HEK293 (cell line): ENCODE measurements around the gene SCYL1.

Experiments used
- GLI4 ChIP-seq: fragments of 450-650 bp; formaldehyde crosslinking; IDR thresholded peaks from 2 replicates; pipeline ENCODE4 v1.5.1; 2016; ENCODE audit warnings: missing biosample characterization, missing genetic modification characterization
- HIC1 ChIP-seq: fragments of 450-650 bp; formaldehyde crosslinking; IDR thresholded peaks from 2 replicates; pipeline ENCODE4 v1.5.1; 2016; ENCODE audit warnings: missing biosample characterization, missing genetic modification characterization
- KLF17 ChIP-seq: fragments of 450-650 bp; formaldehyde crosslinking; IDR thresholded peaks from 2 replicates; pipeline ENCODE4 v1.5.1; 2016; ENCODE audit warnings: missing biosample characterization, missing genetic modification characterization
- OSR2 ChIP-seq: fragments of 450-650 bp; formaldehyde crosslinking; IDR thresholded peaks from 2 replicates; pipeline ENCODE4 v1.5.1; 2016; ENCODE audit warnings: missing biosample characterization, missing genetic modification characterization
- SALL2 ChIP-seq: fragments of 450-650 bp; formaldehyde crosslinking; IDR thresholded peaks from 2 replicates; pipeline ENCODE4 v1.5.0; 2017; ENCODE audit warnings: missing biosample characterization, mild to moderate bottlenecking, missing genetic modification characterization, borderline replicate concordance
- SETDB1 ChIP-seq: IDR thresholded peaks from one replicate; pipeline ENCODE4 v1.6.1; 2017; ENCODE audit warnings: mild to moderate bottlenecking, low read length, moderate library complexity, mixed read lengths; ENCODE audit not compliant: insufficient read length
- WT1 ChIP-seq: fragments of 450-650 bp; formaldehyde crosslinking; IDR thresholded peaks from 2 replicates; pipeline ENCODE4 v1.5.1; 2016; ENCODE audit warnings: missing biosample characterization, missing genetic modification characterization
- ZBTB20 ChIP-seq: fragments of 450-650 bp; formaldehyde crosslinking; IDR thresholded peaks from 2 replicates; pipeline ENCODE4 v1.5.1; 2016; ENCODE audit warnings: missing biosample characterization, missing genetic modification characterization
- ZBTB7A ChIP-seq: fragments of 450-650 bp; formaldehyde crosslinking; IDR thresholded peaks from 2 replicates; pipeline ENCODE4 v1.5.1; 2016; ENCODE audit warnings: low read depth, missing biosample characterization, missing genetic modification characterization
- ZNF274 ChIP-seq, 2 experiments: fragments of 200-500 bp in 1 of 2; fragments of 450-650 bp in 1 of 2; sonication (Bioruptor generic) in 1 of 2; formaldehyde crosslinking in 1 of 2; IDR thresholded peaks; 2 replicates each; pipeline versions ENCODE4 v1.5.1 to v1.6.1; 2014 to 2016; ENCODE audit warnings: borderline replicate concordance in 1 of 2, inconsistent platforms in 1 of 2, low read length in 1 of 2, missing biosample characterization in 1 of 2, missing genetic modification characterization in 1 of 2
- ZNF280D ChIP-seq: fragments of 450-650 bp; formaldehyde crosslinking; IDR thresholded peaks from 2 replicates; pipeline ENCODE4 v1.5.1; 2016; ENCODE audit warnings: missing biosample characterization, missing genetic modification characterization
- ZNF639 ChIP-seq: fragments of 450-650 bp; formaldehyde crosslinking; IDR thresholded peaks from 2 replicates; pipeline ENCODE4 v1.5.1; 2016; ENCODE audit warnings: missing biosample characterization, missing genetic modification characterization
- ZNF777 ChIP-seq: fragments of 450-650 bp; formaldehyde crosslinking; IDR thresholded peaks from 2 replicates; pipeline ENCODE4 v1.5.1; 2017; ENCODE audit warnings: missing biosample characterization, missing genetic modification characterization, borderline replicate concordance
- ZSCAN4 ChIP-seq: fragments of 450-650 bp; formaldehyde crosslinking; IDR thresholded peaks from 2 replicates; pipeline ENCODE4 v1.5.1; 2017; ENCODE audit warnings: missing biosample characterization, missing genetic modification characterization
- ZSCAN5A ChIP-seq: fragments of 450-650 bp; formaldehyde crosslinking; IDR thresholded peaks from 2 replicates; pipeline ENCODE4 v1.5.1; 2016; ENCODE audit warnings: missing biosample characterization, missing genetic modification characterization

SCYL1 gene

GRCh38 chr11:65556470-65557279, 31.8 kb downstream of the SCYL1 start (continued):
- TF ChIP-seq ZSCAN4 (tag by site-specific recombination) (no peak), WT1 (tag by site-specific recombination) (no peak), ZNF274 (IDR thresholded peaks at IDR 0.05; ENCODE audit: low read length) (no peak), ZNF274 (tag by site-specific recombination; IDR thresholded peaks at IDR 0.05; ENCODE audit: borderline replicate concordance) (no peak), OSR2 (0 out of 2 replicates have a peak, but pooled peaks have one; percentile 16), KLF17 (tag by site-specific recombination) (no peak), GLI4 (no peak), ZSCAN5A (tag by site-specific recombination) (no peak), ZNF280D (tag by site-specific recombination) (no peak), ZBTB20 (no peak), HIC1 (tag by site-specific recombination) (peak; percentile 64), SETDB1 (no peak), ZBTB7A (no peak), ZNF639 (tag by site-specific recombination) (no peak), SALL2 (tag by site-specific recombination) (no peak), ZNF777 (tag by site-specific recombination) (no peak)
